ENCODE measurements around the gene GNAQ. TPM values are rescaled to one million over a fixed set of nuclear protein-coding genes. Genes with fewer than 3 reads are reported as not detected.

The GNAQ gene
- total and polyA plus RNA-seq, 2 of the 13 experiments (the other 11 are each of a cell fraction or from before 2014, with no cell fraction given): 16.5 to 17.7 TPM

GRCh38 chr9:77851882-77852595 is 179.6 kb downstream of the GNAQ start (continued):
- TF ChIP-seq, protein P1, sequence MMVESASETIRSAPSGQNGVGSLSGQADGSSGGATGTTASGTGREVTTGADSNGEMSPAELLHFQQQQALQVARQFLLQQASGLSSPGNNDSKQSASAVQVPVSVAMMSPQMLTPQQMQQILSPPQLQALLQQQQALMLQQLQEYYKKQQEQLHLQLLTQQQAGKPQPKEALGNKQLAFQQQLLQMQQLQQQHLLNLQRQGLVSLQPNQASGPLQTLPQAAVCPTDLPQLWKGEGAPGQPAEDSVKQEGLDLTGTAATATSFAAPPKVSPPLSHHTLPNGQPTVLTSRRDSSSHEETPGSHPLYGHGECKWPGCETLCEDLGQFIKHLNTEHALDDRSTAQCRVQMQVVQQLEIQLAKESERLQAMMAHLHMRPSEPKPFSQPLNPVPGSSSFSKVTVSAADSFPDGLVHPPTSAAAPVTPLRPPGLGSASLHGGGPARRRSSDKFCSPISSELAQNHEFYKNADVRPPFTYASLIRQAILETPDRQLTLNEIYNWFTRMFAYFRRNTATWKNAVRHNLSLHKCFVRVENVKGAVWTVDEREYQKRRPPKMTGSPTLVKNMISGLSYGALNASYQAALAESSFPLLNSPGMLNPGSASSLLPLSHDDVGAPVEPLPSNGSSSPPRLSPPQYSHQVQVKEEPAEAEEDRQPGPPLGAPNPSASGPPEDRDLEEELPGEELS (CRISPR knock-in tag; IDR thresholded peaks at IDR 0.05): peak; percentile 50; the same call in 1 of the 2 replicates

GRCh38 chr9:77848897-77849296 is 182.7 kb downstream of the GNAQ start:
- Histone ChIP-seq H2AFZ (ENCODE audit: low read length) (no peak overlapping the region), H3K4me2 (ENCODE audit: low read depth, low read length) (no peak overlapping the region), H4K20me1 (ENCODE audit: insufficient read depth, low read length) (no peaks in the 10 kb centered on the region; the same call in 1 of the 2 replicates), H3K4me1 (ENCODE audit: insufficient read depth, low read length) (peaks cover 19% of the 10 kb centered on the region), H3K79me2 (ENCODE audit: insufficient read depth, low read length) (no peaks in the 10 kb centered on the region), H3K36me3 (replicated peaks in 1 of 2; ENCODE audit: control insufficient read depth in 1 of 2, insufficient read depth in 2 of 2, low read length in 2 of 2) (no peaks in the 10 kb centered on the region), H3K27ac (ENCODE audit: extremely low read length, insufficient read depth, low read length) (no peak overlapping the region), H3K27me3 (ENCODE audit: control insufficient read depth in 1 of 2, insufficient read depth in 2 of 2, low read length in 2 of 2) (no peaks in the 10 kb centered on the region), H3K9ac (ENCODE audit: insufficient read depth, low read depth, low read length) (no peak overlapping the region), H3K4me3 (replicated peaks in 1 of 3; ENCODE audit: insufficient read depth in 1 of 3, low read depth in 2 of 3, low read length in 3 of 3) (no peak overlapping the region), H3K9me3 (ENCODE audit: low read length) (no peaks in the 10 kb centered on the region)
- ChIA-PET POLR2A (no interaction called here), CTCF (ENCODE audit: low intra/inter-chr PET ratio, low total read pairs) (no interaction called here)
- FAIRE-seq (no peak), DNase-seq (ENCODE audit: low spot score) (no peak), ATAC-seq (no peak)
- 100% methylated on average over 6 of the region's 6 CpGs for WGBS (ENCODE audit: low lambda C conversion rate)
- in situ Hi-C loops (cut with HindIII; ENCODE audit: extremely low pct_ligation_motif_present, low pct_unique_long_range_greater_than_20kb) (no loop called here), intact Hi-C loops (cut with micrococcal nuclease; ENCODE audit: unreplicated experiment) (no loop called here)
- TF ChIP-seq SMARCE1 (IDR thresholded peaks at IDR 0.05; ENCODE audit: borderline replicate concordance) (no peak), ZBTB42 (CRISPR knock-in tag; IDR thresholded peaks at IDR 0.05) (no peak), RELA (CRISPR knock-in tag; IDR thresholded peaks at IDR 0.05) (no peak), ZNF362 (CRISPR knock-in tag; IDR thresholded peaks at IDR 0.05; ENCODE audit: borderline replicate concordance) (no peak), ZMAT3 (CRISPR knock-in tag; conservative IDR thresholded peaks at IDR 0.05) (no peak), SRY (CRISPR knock-in tag; IDR thresholded peaks at IDR 0.05) (no peak), TBX2 (CRISPR knock-in tag; IDR thresholded peaks at IDR 0.05; ENCODE audit: borderline replicate concordance) (no peak), PITX1 (CRISPR knock-in tag; IDR thresholded peaks at IDR 0.05) (no peak), ZBTB44 (CRISPR knock-in tag; IDR thresholded peaks at IDR 0.05) (no peak), NFE2L2 (IDR thresholded peaks at IDR 0.05; ENCODE audit: low read length) (no peak), ARNT (IDR thresholded peaks at IDR 0.05) (no peak)
- no TSS peak for BruUV-seq (replicated peaks)

Measured in HepG2 (cell line).